A549 (cell line): ENCODE data around the gene ARHGDIB. TPM values are rescaled to one million over a fixed set of nuclear protein-coding genes. Genes with fewer than 3 reads are reported as not detected.

ENCODE experiments used
- ATAC-seq, 2 experiments: fragments of 200-7000 bp in 1 of 2; fragments of >200 bp in 1 of 2; cut with Nextera tagmentation in 1 of 2; cut with Tn5 transposase in 1 of 2; 3 replicates each; pipeline versions ENCODE4 v1.8.0 to v1.9.1; 2018 to 2020; ENCODE audit warnings: mild to moderate bottlenecking in 1 of 2, moderate library complexity in 1 of 2
- CTCF ChIA-PET: fragments of 300-600 bp; sonication (Branson Sonifier 250); formaldehyde crosslinking; extraction: SDS; loops from one replicate; lab custom pipeline; 2021; ENCODE audit warnings: antibody characterized with exemption, inconsistent platforms; lab: Yijun Ruan, JAX
- POLR2A ChIA-PET: fragments of 350-600 bp; formaldehyde crosslinking; extraction: SDS; loops from one replicate; lab custom pipeline; 2021; ENCODE audit warnings: antibody characterized with exemption, inconsistent platforms; lab: Yijun Ruan, JAX
- DNase-seq, 2 experiments: peaks; one replicate each; pipeline versions ENCODE4 v3.0.0 to v3.0.0-alpha.2; 2011 to 2016; ENCODE audit warnings: low read depth in 1 of 2, low spot score in 1 of 2
- FAIRE-seq: peaks from 2 replicates; lab custom pipeline; 2011; peaks lifted over from hg19 to GRCh38; lab: Jason Lieb, UNC
- H3K27ac ChIP-seq, 2 experiments: fragments of >200 bp; sonication (Bioruptor Twin); formaldehyde crosslinking; 3 replicates each; pipeline ENCODE4 v1.5.1; 2016 to 2017
- H3K4me1 ChIP-seq: fragments of >200 bp; sonication (Bioruptor Twin); formaldehyde crosslinking; 3 replicates; pipeline ENCODE4 v1.6.1; 2016
- H3K4me2 ChIP-seq: fragments of >200 bp; sonication (Bioruptor Twin); formaldehyde crosslinking; 3 replicates; pipeline ENCODE4 v1.6.1; 2016
- H3K4me3 ChIP-seq: fragments of >200 bp; sonication (Bioruptor Twin); formaldehyde crosslinking; 3 replicates; pipeline ENCODE4 v1.5.1; 2016
- H3K9me3 ChIP-seq: fragments of >200 bp; sonication (Bioruptor Twin); formaldehyde crosslinking; 3 replicates; pipeline ENCODE4 v1.6.1; 2016
- CHD4 ChIP-seq: fragments of 200-600 bp; sonication (generic); IDR thresholded peaks from 2 replicates; pipeline ENCODE4 v1.6.1; 2016; ENCODE audit warnings: antibody characterized with exemption, mild to moderate bottlenecking, borderline replicate concordance
- ESRRA ChIP-seq: fragments of 150-350 bp; IDR thresholded peaks from 2 replicates; pipeline ENCODE4 v1.6.1; 2014; ENCODE audit warnings: mild to moderate bottlenecking, low read length, borderline replicate concordance
- FOSL2 ChIP-seq, 2 experiments: fragments of 450-650 bp in 1 of 2; fragments of >200 bp in 1 of 2; sonication (Bioruptor Twin) in 1 of 2; formaldehyde crosslinking; IDR thresholded peaks; 2 replicates each; pipeline versions ENCODE4 v1.5.0 to v1.6.1; 2016 to 2020; ENCODE audit warnings: mild to moderate bottlenecking in 1 of 2, moderate library complexity in 1 of 2
- GATA3 ChIP-seq: IDR thresholded peaks from 2 replicates; pipeline ENCODE4 v1.6.1; 2012; ENCODE audit warnings: borderline replicate concordance
- JUN ChIP-seq, 2 experiments: fragments of >200 bp; sonication (Bioruptor Twin); formaldehyde crosslinking; IDR thresholded peaks; 2 replicates in 1 of 2; 3 replicates in 1 of 2; pipeline ENCODE4 v1.6.1; 2016 to 2017
- KDM1A ChIP-seq: fragments of 200-600 bp; sonication (generic); IDR thresholded peaks from 2 replicates; pipeline ENCODE4 v1.6.1; 2016; ENCODE audit warnings: low read depth, mild to moderate bottlenecking
- MAZ ChIP-seq: fragments of 150-350 bp; IDR thresholded peaks from 2 replicates; pipeline ENCODE4 v1.6.1; 2014; ENCODE audit warnings: antibody characterized with exemption, low read depth, low read length, borderline replicate concordance
- MYC ChIP-seq: IDR thresholded peaks from 2 replicates; pipeline ENCODE4 v1.6.1; 2012; ENCODE audit warnings: mild to moderate bottlenecking, inconsistent platforms, low read length, improper control_type of control experiment, borderline replicate concordance
- NFE2L2 ChIP-seq: fragments of 150-350 bp; conservative IDR thresholded peaks from 2 replicates; pipeline ENCODE4 v1.6.1; 2014; ENCODE audit warnings: low read length
- PHF8 ChIP-seq: fragments of 200-600 bp; sonication (generic); IDR thresholded peaks from 2 replicates; pipeline ENCODE4 v1.6.1; 2016; ENCODE audit warnings: low read depth, mild to moderate bottlenecking, antibody characterized with exemption, moderate library complexity, borderline replicate concordance
- POLR2AphosphoS2 ChIP-seq: conservative IDR thresholded peaks from 2 replicates; pipeline ENCODE4 v1.6.1; 2012; ENCODE audit warnings: low read length, improper control_type of control experiment, inconsistent platforms
- RAD21 ChIP-seq, 2 experiments: fragments of >200 bp in 1 of 2; sonication (Bioruptor Twin) in 1 of 2; formaldehyde crosslinking in 1 of 2; IDR thresholded peaks in 1 of 2; conservative IDR thresholded peaks in 1 of 2; 2 replicates in 1 of 2; 3 replicates in 1 of 2; pipeline ENCODE4 v1.6.1; 2012 to 2018; ENCODE audit warnings: inconsistent platforms in 1 of 2
- RFX5 ChIP-seq: fragments of 450-650 bp; IDR thresholded peaks from 2 replicates; pipeline ENCODE4 v1.7.1; 2014; ENCODE audit warnings: antibody characterized with exemption, mild to moderate bottlenecking, moderate library complexity
- SREBF2 ChIP-seq: fragments of 450-650 bp; IDR thresholded peaks from 2 replicates; pipeline ENCODE4 v1.6.1; 2014; ENCODE audit warnings: mild to moderate bottlenecking, moderate library complexity
- ZC3H11A ChIP-seq: fragments of 450-650 bp; IDR thresholded peaks from 2 replicates; pipeline ENCODE4 v1.6.1; 2014; ENCODE audit warnings: antibody characterized with exemption, mild to moderate bottlenecking
- ZFP36 ChIP-seq: fragments of 450-650 bp; IDR thresholded peaks from 2 replicates; pipeline ENCODE4 v1.6.1; 2014; ENCODE audit warnings: borderline replicate concordance; ENCODE audit not compliant: partially characterized antibody
- ZSCAN20 ChIP-seq: fragments of 250-450 bp; sonication (Bioruptor Pico); IDR thresholded peaks from 2 replicates; pipeline ENCODE4 v1.8.0; 2022; ENCODE audit warnings: mild to moderate bottlenecking, moderate library complexity
- WGBS: methylation state at CpG from one replicate; pipeline ENCODE4 v1.1.6; 2017; ENCODE audit errors: missing lambda C conversion rate; 5-methylcytosine and 5-hydroxymethylcytosine counted together
- polyA plus RNA-seq, 4 experiments: library from polyadenylated mRNA; depleted of rRNA in 3 of 4; stranded (reverse); fragments of >200 nt; fragmentation: RNase III in 1 of 4; extraction: RNeasy Plus Mini Kit Qiagen cat#74134 plus additional on column Dnase treatment in 1 of 4; gene quantifications; 2 replicates in 3 of 4; 3 replicates in 1 of 4; pipeline ENCODE4 v1.2.3, GENCODE V29; 2011 to 2017
- TF ChIP-seq, protein P1 (sequence below): IDR thresholded peaks from 2 replicates; pipeline ENCODE4 v1.6.1; 2012
- TF ChIP-seq, protein P2 (sequence below): fragments of 250-450 bp; sonication (Bioruptor Pico); IDR thresholded peaks from 2 replicates; pipeline ENCODE4 v1.5.0; 2021; ENCODE audit warnings: mild to moderate bottlenecking, moderate library complexity, borderline replicate concordance
- TF ChIP-seq, protein P3 (sequence below): fragments of >200 bp; sonication (Bioruptor Twin); formaldehyde crosslinking; IDR thresholded peaks from 3 replicates; pipeline ENCODE4 v1.5.1; 2016
- TF ChIP-seq, protein P4 (sequence below): fragments of 200-600 bp; sonication (generic); IDR thresholded peaks from 2 replicates; pipeline ENCODE4 v1.6.1; 2016; ENCODE audit warnings: antibody characterized with exemption, mild to moderate bottlenecking, moderate library complexity
- TF ChIP-seq, protein P5 (sequence below): fragments of 450-650 bp; IDR thresholded peaks from 2 replicates; pipeline ENCODE4 v1.6.1; 2014; ENCODE audit warnings: antibody characterized with exemption
- TF ChIP-seq, protein P6 (sequence below): fragments of >200 bp; sonication (Bioruptor Twin); formaldehyde crosslinking; IDR thresholded peaks from 2 replicates; pipeline ENCODE4 v1.6.1; 2016

The ARHGDIB gene
- polyA plus RNA-seq, 2 of the 4 experiments (the other 2 are of a cell fraction) = 0.84 to 3.5 TPM

DNA sequence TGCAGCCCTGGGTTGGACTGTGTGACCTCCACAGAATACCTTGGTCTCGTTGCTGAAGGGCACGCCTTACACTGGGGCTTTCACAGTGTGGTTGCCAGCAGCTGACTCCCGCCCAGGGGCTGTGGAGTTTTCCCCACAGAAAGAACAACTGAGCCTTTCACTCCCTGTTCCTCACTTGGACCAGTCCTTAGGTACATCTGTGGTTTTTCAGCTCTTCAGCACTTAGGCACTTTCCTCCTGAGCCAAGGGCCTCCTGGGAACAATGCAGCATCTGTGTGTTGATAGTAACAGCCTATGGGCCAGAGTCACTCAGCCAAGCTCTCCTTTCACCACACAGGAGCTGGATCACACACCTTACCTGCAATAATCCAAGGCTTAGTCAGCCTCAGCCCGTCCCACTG, 48.0 kb downstream of the ARHGDIB start:
- no peak for FAIRE-seq
- 70% methylated on average over 4 of the region's 4 CpGs for WGBS
- Histone ChIP-seq H3K9me3 (no peaks in the 10 kb centered on the region), H3K4me3 (no peak overlapping the region)
- TF ChIP-seq ESRRA (no peak), ZSCAN20 (CRISPR knock-in tag) (no peak), RAD21 (conservative IDR thresholded peaks at IDR 0.05 in 1 of 2, IDR thresholded peaks at IDR 0.05 in 1 of 2) (no peak), ZFP36 (no peak), SREBF2 (no peak), NFE2L2 (no peak), MYC (no peak), CHD4 (no peak), ZC3H11A (no peak), MAZ (no peak), FOSL2 (IDR thresholded peaks at IDR 0.05) (no peak), FOSL2 (CRISPR knock-in tag; IDR thresholded peaks at IDR 0.05) (no peak)
- TF ChIP-seq, protein P1, sequence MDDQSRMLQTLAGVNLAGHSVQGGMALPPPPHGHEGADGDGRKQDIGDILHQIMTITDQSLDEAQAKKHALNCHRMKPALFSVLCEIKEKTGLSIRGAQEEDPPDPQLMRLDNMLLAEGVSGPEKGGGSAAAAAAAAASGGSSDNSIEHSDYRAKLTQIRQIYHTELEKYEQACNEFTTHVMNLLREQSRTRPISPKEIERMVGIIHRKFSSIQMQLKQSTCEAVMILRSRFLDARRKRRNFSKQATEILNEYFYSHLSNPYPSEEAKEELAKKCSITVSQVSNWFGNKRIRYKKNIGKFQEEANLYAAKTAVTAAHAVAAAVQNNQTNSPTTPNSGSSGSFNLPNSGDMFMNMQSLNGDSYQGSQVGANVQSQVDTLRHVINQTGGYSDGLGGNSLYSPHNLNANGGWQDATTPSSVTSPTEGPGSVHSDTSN = no peak
- TF ChIP-seq, protein P2, sequence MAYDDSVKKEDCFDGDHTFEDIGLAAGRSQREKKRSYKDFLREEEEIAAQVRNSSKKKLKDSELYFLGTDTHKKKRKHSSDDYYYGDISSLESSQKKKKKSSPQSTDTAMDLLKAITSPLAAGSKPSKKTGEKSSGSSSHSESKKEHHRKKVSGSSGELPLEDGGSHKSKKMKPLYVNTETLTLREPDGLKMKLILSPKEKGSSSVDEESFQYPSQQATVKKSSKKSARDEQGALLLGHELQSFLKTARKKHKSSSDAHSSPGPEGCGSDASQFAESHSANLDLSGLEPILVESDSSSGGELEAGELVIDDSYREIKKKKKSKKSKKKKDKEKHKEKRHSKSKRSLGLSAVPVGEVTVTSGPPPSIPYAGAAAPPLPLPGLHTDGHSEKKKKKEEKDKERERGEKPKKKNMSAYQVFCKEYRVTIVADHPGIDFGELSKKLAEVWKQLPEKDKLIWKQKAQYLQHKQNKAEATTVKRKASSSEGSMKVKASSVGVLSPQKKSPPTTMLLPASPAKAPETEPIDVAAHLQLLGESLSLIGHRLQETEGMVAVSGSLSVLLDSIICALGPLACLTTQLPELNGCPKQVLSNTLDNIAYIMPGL (CRISPR knock-in tag) = no peak
- TF ChIP-seq, protein P3, sequence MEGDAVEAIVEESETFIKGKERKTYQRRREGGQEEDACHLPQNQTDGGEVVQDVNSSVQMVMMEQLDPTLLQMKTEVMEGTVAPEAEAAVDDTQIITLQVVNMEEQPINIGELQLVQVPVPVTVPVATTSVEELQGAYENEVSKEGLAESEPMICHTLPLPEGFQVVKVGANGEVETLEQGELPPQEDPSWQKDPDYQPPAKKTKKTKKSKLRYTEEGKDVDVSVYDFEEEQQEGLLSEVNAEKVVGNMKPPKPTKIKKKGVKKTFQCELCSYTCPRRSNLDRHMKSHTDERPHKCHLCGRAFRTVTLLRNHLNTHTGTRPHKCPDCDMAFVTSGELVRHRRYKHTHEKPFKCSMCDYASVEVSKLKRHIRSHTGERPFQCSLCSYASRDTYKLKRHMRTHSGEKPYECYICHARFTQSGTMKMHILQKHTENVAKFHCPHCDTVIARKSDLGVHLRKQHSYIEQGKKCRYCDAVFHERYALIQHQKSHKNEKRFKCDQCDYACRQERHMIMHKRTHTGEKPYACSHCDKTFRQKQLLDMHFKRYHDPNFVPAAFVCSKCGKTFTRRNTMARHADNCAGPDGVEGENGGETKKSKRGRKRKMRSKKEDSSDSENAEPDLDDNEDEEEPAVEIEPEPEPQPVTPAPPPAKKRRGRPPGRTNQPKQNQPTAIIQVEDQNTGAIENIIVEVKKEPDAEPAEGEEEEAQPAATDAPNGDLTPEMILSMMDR = no peak
- TF ChIP-seq, all 56 proteins: peak for 0
- Histone ChIP-seq H3K4me1 (no peaks in the 10 kb centered on the region), H3K27ac (no peak overlapping the region), H3K4me2 (no peak overlapping the region)
- ATAC-seq = no peak
- ChIA-PET CTCF (no interaction called here), POLR2A (no interaction called here)
- no peak for DNase-seq

DNA sequence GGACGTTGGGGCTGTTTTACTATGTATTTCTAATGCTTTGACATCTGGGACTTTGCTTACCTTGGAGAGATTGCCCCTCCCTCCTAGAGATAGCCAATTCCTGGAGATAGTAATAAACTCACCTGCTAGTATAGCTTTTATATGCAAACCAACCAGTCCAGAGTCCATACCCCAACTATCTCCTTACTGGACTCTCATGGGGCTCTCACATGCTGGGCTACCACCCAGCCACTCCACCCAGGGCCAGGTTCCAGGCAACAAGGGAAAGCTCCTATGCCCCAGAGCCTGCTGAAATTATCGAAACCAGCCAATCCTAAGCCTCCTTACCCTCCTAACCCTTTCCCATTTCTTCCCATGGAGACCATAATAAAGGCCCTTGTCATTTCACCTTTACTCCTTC, 50.3 kb downstream of the ARHGDIB start:
- TF ChIP-seq PHF8 (no peak), GATA3 (no peak), POLR2AphosphoS2 (no peak), RFX5 (no peak), JUN (IDR thresholded peaks at IDR 0.05) (no peak), KDM1A (no peak)
- TF ChIP-seq, protein P4, sequence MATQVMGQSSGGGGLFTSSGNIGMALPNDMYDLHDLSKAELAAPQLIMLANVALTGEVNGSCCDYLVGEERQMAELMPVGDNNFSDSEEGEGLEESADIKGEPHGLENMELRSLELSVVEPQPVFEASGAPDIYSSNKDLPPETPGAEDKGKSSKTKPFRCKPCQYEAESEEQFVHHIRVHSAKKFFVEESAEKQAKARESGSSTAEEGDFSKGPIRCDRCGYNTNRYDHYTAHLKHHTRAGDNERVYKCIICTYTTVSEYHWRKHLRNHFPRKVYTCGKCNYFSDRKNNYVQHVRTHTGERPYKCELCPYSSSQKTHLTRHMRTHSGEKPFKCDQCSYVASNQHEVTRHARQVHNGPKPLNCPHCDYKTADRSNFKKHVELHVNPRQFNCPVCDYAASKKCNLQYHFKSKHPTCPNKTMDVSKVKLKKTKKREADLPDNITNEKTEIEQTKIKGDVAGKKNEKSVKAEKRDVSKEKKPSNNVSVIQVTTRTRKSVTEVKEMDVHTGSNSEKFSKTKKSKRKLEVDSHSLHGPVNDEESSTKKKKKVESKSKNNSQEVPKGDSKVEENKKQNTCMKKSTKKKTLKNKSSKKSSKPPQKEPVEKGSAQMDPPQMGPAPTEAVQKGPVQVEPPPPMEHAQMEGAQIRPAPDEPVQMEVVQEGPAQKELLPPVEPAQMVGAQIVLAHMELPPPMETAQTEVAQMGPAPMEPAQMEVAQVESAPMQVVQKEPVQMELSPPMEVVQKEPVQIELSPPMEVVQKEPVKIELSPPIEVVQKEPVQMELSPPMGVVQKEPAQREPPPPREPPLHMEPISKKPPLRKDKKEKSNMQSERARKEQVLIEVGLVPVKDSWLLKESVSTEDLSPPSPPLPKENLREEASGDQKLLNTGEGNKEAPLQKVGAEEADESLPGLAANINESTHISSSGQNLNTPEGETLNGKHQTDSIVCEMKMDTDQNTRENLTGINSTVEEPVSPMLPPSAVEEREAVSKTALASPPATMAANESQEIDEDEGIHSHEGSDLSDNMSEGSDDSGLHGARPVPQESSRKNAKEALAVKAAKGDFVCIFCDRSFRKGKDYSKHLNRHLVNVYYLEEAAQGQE = no peak
- TF ChIP-seq, protein P5, sequence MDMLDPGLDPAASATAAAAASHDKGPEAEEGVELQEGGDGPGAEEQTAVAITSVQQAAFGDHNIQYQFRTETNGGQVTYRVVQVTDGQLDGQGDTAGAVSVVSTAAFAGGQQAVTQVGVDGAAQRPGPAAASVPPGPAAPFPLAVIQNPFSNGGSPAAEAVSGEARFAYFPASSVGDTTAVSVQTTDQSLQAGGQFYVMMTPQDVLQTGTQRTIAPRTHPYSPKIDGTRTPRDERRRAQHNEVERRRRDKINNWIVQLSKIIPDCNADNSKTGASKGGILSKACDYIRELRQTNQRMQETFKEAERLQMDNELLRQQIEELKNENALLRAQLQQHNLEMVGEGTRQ = no peak
- TF ChIP-seq, protein P6, sequence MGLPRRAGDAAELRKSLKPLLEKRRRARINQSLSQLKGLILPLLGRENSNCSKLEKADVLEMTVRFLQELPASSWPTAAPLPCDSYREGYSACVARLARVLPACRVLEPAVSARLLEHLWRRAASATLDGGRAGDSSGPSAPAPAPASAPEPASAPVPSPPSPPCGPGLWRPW = no peak
- TF ChIP-seq, protein P2 (CRISPR knock-in tag) = no peak
- TF ChIP-seq, protein P1 = no peak
- POLR2A ChIA-PET = no interaction called here
- Histone ChIP-seq H3K27ac (no peak overlapping the region), H3K4me1 (no peaks in the 10 kb centered on the region), H3K4me3 (no peak overlapping the region), H3K9me3 (no peaks in the 10 kb centered on the region), H3K4me2 (no peak overlapping the region)
- FAIRE-seq (no peak), ATAC-seq (no peak), DNase-seq (no peak)
- WGBS = 3% methylated on average over 2 of the region's 2 CpGs
- CTCF ChIA-PET = interaction anchor here (1.1 to 1.2 kb wide), 3 partner anchors 10 to 65 kb away, joined by 3 read pairs; no protein-coding TSS in a partner anchor
